CMK (cell line): ENCODE data around the gene EME2.
"Not testable (repeated sequence)": the region's sequence is repeated elsewhere in the genome, so short reads cannot be mapped to it uniquely, and the experiment has no call there.

Source experiments
- DNase-seq: peaks from one replicate; pipeline ENCODE4 v3.0.0-alpha.2; 2010; ENCODE audit warnings: low read depth

EME2 gene, protein sequence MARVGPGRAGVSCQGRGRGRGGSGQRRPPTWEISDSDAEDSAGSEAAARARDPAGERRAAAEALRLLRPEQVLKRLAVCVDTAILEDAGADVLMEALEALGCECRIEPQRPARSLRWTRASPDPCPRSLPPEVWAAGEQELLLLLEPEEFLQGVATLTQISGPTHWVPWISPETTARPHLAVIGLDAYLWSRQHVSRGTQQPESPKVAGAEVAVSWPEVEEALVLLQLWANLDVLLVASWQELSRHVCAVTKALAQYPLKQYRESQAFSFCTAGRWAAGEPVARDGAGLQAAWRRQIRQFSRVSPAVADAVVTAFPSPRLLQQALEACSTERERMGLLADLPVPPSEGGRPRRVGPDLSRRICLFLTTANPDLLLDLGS

DNA sequence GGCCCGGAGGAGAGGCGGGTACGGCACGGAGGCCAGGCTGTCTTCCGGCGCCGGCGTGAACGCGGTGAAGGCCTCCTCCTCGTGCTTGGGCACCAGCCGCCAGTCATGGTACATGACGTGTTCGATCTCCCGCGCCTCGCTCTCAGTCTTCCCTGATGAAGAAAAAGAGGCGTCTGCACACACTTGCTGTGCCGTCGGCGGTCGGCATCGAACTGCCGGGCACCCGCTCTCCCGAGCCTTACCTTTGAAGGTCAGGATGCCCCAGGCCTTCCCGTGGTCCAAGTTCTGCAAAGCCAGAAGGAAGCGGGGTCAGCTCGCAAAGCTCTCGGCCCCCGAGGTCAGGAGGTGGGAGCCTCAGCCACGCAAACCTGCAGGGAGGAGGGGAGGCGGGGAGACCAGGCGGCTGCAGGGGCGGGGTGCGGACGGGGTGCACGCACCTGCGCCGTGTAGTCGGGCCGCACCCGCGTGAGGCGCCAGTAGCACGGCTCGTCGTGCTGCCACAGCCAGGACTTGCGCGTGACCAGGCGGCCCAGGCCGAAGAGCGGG lies at the start of gene EME2:
Gene EME2, plus strand, starts transcription at position 449 of the 546 bp plus-strand sequence. CDS start 418 bp downstream, outside the sequence.
- no peak for DNase-seq

DNA sequence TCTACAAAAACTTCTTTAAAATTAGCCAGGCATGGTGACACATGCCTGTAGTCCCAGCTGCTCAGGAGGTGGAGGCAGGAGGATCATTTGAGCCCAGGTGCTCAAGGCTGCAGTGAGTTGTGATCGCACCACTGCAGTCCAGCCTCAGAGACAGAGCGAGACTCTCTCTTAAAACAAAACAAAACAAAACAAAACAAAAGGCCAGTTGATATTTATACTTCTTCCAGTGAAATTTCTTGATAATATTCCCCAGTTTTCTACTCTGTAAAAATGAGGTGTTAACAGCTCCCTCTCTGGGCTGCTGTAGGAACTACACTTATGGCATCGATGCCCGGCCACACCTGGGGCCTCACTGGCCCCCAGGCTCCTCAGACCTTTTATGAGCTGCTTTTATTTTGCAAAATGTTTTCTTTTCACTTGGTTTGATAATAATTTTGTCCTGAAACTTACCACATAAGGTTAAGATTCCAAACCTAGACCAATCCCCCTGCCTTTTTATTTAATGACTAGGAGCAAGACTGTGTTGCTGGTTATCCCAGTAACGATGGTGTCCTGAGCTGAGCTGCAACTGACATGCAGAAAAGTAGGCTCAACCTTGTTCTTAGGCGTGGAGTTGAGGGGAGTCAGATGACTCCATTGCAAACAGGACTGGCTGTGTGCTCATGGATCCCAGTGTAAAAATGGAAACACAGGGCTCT lies 49.0 kb upstream of the EME2 start:
- no peak for DNase-seq

DNA sequence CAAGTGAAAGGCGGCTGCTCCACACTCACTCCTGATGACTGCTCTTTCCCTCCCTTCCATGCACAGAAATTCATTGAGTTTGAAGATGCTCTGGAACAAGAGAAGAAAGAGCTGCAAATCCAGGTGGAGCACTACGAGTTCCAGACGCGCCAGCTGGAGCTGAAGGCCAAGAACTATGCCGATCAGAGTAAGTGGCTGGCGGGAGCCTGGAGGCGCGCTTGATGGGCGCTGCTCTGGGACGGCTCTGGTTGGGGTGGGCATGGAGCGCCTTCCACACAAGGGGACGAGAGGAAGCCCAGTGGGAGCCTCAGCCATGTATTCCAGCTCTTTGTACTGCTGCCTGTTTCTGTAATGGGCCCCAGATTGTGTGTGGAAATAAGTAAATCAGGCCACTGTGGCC lies 48.1 kb upstream of the EME2 start:
- no peak for DNase-seq

DNA sequence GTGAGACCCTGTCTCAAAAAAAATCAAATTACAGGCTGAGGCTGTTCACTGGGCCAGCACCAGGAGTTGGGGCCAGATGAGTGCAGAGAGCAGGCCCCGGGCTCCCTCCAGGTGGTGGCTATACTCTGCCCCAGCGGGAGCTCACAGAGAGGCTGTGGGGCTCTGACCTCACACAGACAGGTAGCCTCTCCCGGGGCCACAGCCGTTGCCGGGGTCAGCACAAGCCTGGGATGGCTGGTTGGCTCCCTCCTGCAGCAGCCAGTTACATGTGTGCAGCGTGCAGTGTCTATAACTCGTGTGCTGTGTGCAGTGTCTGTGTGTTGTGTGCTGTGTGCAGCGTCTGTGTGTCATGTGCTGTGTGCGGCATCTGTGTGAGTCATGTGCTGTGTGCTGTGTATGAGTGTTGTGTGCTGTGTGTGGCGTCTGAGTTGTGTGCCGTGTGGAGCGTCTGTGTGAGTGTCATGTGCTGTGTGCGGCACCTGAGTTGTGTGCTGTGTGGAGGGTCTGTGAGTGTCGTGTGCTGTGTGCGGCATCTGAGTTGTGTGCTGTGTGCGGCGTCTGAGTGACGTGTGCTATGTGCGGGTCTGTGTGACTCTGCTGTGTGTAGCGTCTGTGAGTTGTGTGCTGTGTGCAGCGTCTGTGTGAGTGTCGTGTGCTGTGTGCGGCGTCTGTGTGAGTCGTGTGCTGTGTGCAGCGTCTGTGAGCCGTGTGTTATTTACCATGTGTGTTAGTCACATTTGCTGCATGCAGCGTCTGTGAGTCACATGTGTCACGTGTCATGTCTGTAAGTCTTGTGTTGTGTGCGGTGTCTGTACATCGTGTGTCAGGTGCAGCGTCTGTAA lies 45.7 kb upstream of the EME2 start:
- DNase-seq = no peak

DNA sequence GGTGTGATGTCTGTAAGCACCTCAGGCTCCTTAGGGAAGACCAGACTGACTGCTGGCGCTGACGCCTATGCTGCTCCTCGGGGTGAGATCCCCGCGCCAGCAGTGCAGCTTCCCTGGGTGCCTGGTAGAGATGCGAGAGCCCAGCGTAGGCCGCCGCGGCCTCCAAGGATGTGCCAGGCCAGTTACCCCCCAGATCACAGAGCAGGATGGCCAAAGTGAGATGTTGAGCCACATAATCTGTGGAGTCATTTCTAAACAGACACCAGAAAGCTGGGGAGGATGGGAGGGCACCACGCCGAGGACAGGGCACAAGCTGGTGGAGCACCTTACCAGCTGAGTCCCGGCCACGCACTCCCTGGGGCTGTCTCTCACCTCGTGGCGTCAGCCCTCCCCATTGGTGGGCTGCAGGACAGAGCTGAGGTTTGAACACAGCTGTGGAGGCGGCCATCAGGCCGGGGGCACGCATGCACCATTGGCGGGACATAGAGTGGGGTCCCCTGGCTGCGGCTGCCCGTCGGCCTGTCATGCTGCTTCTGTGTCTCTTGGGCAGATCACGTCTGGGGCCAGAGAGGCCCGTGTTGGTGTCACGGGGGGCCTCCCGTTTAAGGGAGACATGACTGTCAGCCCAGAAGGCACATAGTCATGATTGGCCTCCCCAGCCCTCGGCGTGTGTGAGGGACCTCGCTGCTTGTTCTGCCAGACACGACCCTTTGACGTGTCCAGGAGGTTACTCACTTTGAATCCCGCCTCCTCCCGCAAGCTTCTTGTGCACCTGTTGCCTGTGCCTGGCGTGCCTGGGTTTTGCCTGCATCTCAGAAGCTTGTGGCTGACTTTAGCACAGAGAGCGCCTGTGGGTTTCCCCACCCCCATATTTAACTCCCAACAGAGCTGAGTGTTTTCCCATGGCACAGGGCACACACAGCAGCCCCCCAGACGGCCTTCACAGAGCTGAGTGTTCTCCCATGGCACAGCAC lies 44.7 kb upstream of the EME2 start:
- DNase-seq = no peak

DNA sequence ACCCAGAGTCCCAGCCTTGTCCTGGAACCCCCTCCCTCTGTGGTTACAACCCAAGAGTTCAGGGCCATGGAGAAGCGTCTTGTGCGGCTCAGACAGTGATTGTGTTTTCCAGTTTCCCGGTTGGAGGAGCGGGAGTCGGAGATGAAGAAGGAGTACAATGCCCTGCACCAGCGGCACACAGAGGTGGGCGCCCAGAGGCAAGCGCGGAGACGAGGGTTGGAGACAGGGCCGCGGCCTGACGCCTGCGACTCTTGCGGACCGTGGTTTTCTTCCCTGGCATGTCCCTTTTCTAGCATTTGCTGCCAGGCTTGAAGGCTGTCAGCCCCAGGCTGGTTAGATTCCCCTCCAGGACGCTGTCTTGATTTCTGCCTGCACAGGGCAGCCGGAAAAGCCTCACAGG lies 43.6 kb upstream of the EME2 start:
- DNase-seq = no peak

DNA sequence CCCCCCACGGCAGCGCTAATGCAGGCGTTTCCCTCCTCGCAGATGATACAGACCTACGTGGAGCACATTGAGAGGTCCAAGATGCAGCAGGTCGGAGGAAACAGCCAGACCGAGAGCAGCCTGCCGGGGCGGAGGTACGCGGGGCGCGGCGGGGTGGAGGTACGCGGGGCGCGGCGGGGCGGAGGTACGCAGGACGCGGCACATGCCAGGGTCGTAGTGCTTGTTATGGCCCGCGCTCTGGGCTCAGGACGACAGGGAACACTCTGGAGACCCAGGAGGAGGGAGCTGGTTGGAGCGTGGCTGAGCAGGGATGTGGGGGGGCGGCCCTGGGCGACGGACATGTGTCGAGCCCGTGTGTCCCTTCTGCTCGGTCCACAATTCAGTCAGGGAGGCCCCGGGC lies 43.2 kb upstream of the EME2 start:
- DNase-seq = no peak

DNA sequence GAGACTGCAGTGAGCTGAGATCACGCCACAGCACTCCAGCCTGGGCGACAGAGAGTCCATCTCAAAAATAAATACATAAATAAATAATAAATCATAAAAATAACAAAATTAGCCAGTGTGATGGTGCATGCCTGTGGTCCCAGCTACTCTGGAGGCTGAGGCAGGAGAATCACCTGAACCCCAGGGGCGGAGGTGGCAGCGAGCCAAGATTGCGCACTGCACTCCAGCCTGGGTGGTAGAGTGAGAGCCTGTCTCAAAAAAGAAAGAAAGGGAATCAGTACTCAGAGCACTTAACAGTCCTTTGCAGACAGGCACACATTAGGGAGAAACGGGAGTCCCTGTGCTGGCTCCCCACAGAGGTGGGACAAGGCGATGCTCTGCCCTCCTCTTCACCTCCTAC lies 41.5 kb upstream of the EME2 start:
- DNase-seq = no peak

DNA sequence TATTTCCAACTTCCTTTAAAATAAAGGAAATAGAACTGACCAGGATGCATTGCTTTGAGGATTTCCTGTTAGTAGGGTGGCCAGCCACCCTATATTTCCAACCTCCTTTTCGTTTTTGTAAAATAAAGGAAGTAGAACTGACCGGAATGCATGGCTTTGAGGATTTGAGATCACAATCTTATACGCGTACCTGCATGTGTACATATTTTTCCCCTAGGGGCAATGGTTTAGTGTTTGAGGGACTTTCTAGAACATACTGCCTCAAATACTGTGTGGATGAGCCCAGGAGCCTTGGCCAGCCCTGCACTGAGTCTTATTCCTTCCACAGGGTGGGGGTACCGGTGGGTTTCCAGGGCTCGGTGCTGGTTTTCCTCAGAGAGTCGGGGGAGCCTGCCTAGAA lies 41.0 kb upstream of the EME2 start:
- no peak for DNase-seq

DNA sequence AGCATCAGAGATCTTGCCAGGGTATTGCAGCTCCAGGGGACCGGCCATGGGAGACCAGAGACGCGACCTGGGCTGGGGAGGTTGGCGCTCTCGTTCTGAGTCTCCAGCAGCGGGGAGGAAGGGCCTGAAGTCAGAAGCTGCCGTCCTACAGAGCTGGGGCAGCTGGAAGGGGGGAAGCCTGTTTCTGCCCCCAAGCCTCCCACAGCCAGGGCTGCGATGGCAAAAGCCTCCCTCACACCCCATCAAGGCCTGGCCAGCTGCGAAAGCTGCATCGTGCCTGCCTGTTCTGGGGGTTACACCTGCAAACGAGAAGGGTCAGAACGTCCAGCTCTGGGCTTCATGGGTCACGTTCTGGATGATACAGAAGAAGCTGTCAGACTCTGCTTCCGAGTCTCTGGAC lies 40.5 kb upstream of the EME2 start:
- no peak for DNase-seq

DNA sequence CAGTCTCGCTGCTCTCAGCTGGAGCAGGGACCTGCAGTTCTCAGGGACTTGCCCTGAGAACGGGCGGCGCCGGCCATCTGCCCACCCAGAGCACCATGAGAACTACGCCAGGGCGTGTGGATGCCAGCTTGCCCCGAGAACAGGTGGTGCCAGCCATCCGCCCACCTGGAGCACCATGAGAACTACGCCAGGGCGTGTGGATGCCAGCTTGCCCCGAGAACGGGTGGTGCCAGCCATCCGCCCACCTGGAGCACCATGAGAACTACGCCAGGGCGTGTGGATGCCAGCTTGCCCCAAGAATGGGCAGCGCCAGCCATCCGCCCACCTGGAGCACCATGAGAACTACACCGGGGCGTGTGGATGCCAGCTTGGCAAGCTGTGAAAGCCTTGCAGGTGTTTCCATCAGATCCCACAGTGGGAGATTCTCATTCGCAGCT lies 40.0 kb upstream of the EME2 start:
- not testable (repeated sequence) for DNase-seq

DNA sequence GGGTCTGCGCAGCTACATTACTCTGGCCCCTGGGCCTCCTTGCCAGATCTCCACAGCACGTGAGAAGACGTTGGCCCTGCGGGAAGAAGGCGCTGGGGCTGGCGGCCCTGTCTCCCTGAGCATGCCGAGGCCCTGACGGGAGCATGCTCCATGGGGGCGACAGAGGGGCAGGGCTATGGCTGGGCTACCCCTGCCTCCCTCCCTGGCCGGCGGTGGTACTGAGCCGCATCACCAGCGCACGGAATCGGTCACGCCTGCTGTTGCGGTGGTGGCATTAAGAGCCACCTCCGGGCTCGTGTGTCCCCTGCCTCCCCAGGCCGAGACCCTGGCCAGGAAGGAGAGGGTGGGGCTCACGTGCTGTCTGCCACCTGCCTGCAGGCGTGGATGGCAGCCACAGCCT lies 38.5 kb upstream of the EME2 start:
- DNase-seq = no peak

DNA sequence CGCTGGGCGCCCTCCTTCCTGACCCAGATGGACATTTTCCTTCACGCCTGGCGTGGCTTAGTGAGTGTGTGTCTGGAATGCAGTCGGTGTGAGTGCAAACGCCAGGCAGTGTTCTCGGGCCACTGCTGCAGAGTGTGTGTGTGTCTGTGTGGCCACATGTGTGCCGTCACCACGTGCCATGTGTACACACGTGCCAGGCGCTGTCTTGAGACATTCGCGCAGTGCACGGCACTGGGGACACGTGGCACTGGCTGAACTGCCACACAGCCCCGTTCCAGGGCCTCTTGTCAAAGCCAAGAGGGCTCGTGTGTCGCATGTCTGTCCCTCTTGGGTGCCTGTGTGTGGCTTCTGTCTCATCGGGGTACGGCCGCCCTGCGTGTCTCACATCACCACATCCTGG lies 37.8 kb upstream of the EME2 start:
- no peak for DNase-seq

DNA sequence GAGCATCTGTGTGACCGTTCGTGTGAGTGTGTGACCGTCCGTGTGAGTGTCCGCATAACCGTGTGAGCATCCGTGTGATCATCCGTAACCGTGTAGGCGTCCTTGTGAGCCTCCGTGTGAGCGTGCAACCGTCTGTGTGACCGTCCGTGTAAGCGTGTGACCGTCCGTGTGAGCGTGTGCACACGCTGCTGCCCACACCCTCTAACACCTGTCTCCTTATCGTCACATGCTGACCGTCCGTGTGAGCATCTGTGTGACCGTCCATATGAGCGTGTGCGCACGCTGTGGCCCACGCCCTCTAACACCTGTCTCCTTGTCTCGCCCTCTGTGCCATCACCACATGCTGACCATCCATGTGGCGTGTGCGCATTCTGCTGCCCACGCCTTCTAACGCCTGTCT lies 32.4 kb upstream of the EME2 start:
- DNase-seq = no peak

DNA sequence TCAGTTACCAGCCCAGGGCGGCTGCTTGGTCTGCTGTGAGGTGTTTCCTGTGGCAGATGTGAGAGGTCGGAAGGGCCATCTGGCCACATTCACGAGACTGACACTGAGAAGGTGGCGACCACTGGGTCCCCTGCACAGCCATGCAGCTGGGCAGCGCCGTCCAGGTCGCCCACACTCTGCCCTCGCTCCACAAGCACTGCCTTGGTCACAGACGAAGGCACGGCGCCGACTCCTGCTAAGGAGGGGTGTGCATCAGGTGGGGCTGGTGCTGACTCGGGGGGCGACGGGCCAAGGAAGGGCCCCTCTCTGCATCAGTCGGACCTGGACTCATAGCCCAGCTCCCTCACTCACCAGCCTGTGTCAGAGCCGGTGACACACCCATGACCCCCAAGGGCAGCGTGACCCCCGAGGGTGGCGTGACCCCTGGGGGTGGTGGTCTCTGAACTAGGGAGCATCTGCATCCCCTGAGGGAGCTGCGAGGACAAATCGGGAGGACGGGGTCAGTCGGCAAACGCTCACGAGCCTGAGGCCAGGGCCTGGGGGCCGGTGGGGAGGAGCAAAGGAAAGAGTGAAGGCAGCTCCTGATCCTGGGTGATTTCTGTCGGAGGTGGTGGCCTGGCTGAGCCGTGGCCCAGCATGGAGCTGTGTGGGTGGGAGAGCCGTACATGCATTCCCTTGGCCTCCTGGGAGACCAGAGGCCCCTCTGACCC lies 31.7 kb upstream of the EME2 start:
- no peak for DNase-seq

DNA sequence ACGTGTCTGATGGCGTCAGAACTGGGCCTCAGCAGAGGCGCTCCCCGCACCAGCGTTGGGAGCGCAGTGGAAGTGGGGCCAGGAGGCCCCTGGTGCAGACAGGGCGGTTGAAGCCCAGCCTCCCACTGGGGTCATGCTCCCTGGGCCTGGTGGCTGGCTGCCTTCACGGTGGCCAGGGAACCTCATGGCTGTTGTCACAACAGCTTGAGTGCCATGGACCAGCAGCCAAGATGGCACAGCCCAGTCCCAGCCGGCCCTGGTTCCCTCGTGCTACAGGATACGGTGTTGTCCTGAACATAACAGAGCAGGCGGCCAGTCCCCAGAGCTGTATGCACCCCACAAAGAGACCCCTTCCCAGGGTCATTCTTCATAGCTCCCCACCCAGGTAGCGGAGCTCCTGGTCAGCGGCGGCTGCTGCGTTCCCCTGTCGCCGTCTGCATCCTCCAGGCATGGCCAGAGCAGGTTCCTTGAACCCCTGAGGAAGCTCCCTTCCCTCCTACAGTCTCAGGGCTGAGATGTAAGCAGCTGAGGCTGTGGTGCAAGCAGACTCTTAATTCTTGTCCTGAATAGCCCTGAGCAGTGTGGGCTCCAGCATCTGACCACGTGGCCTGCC lies 31.0 kb upstream of the EME2 start:
- DNase-seq = no peak

DNA sequence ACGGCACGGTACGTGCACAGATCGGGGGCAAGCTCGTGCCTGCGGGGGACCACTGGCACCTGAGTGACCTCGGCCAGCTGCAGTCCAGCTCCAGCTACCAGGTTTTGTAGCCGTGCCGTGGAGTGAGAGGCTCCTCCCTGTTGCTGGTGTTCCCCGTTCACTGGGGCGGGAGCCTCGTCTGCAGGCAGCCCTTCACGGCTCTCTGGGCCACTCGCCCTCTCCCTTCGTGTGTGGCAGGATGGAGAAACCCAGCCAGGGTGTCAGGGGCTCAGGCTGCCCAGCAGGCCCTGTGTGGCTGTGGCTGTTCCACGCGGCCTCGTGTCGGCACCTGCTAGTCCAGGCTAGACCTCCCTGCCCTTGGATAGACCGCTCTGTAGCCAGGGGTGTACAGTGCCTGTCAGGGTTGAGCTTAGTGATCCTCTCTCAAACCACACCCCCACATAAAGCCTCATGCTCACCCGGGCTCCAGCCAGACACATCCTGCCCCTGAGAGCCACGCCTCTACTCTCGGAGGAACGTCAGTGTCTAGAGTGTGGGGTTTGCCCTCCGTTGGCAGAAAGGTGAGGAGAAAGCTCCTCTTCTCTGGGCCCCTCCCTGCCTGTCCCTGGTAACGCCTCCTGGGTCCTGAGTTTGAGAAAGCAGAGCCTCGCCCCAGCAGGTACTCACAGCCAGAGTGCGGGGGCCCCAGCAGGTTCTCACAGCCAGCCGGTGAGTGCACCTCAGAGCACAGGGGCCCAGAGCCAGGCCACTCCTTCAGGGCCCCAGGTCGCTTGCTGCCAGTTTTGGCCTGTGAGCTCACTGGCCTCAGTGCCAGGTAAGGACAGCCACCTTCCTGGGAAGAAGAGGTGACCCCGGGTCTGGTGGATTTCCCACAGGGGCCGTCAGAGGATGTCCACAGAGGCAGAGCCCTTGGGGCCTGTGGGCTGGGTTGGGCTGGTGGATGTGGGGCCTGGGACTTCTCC lies 29.0 kb upstream of the EME2 start:
- DNase-seq = no peak

DNA sequence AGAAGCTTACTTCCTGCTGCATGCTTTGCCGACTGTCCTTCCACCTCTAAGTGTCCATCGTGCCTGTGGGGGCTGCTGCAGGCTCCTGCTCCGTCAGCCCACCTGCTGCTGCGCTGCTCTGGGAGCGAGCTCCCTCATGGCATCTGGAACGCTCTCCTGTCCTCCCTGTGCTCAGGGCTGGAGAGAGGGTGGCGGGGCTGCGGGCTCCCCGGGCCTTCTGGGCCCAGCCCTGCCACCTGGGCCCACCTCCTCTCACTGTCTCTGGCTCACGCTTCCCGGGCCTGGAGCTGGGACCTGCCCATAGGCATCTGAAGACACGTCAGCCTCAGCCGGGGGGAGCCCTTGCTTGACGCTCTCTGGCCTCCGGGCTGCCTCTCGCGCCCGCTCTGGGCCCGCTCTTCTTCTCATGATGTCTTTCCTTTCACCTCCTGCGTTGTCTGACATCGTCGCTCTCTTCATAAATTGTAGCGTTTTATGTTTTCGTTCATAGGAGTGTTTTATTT lies 28.2 kb upstream of the EME2 start:
- DNase-seq = no peak
